Suprapubic skin (tissue), 3 donors: Measurements from ENCODE around the gene DCDC2.

Experiments
- EP300 ChIP-seq: sonication (generic); formaldehyde crosslinking; IDR thresholded peaks from one replicate; pipeline ENCODE4 v1.6.1; 2017; ENCODE audit warnings: antibody characterized with exemption
- POLR2A ChIP-seq, 2 donors: fragments of 450-650 bp; IDR thresholded peaks; one replicate each; pipeline ENCODE4 v1.6.1; 2017; ENCODE audit warnings: antibody characterized with exemption in 2 of 2, mild to moderate bottlenecking in 2 of 2, moderate library complexity in 2 of 2
- TF ChIP-seq, protein P1 (sequence below), 2 donors: fragments of 200-600 bp in 1 of 2; fragments of 450-650 bp in 1 of 2; sonication (generic) in 1 of 2; IDR thresholded peaks; one replicate each; pipeline ENCODE4 v1.5.1; 2016 to 2019; ENCODE audit warnings: antibody characterized with exemption in 2 of 2, mild to moderate bottlenecking in 1 of 2, moderate library complexity in 1 of 2

DNA sequence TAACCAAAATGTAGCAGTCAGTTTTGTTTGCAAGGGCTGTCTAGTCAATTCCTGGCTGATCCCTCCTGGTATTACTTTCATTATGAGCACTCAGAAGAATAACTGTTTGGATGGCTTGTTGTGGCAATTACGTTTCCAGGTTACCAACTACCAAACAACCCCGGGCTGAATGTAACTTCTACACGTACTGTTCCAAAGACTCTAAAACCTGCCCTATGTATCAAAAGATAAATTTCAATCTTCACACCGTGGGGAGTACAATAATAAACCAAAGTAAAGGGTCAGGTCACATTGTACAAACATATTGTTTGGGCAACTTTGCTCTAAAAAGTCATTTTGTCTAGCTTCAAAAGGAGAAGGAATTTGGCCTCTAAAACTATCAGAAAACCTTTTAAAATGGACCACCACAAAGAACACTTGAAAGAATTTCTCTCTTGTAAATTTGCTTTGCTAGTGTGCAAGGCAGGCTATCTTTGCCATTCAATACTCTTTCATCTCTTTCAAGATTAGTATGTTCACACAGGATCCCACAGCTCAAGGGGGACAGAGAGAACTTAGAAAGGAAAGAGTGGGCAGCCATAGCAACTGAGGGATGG, 27.6 kb downstream of the DCDC2 start:
- TF ChIP-seq, protein P1, sequence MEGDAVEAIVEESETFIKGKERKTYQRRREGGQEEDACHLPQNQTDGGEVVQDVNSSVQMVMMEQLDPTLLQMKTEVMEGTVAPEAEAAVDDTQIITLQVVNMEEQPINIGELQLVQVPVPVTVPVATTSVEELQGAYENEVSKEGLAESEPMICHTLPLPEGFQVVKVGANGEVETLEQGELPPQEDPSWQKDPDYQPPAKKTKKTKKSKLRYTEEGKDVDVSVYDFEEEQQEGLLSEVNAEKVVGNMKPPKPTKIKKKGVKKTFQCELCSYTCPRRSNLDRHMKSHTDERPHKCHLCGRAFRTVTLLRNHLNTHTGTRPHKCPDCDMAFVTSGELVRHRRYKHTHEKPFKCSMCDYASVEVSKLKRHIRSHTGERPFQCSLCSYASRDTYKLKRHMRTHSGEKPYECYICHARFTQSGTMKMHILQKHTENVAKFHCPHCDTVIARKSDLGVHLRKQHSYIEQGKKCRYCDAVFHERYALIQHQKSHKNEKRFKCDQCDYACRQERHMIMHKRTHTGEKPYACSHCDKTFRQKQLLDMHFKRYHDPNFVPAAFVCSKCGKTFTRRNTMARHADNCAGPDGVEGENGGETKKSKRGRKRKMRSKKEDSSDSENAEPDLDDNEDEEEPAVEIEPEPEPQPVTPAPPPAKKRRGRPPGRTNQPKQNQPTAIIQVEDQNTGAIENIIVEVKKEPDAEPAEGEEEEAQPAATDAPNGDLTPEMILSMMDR (IDR thresholded peaks at IDR 0.05) = no peak
- TF ChIP-seq POLR2A (IDR thresholded peaks at IDR 0.05) (no peak), EP300 (no peak)
